GM18505 (cell line): ENCODE results near the gene FLT3.
"Not testable (repeated sequence)": the region's sequence is repeated elsewhere in the genome, so short reads cannot be mapped to it uniquely, and the experiment has no call there.

ENCODE experiments used
- ATAC-seq: cut with Tn5 transposase; IDR thresholded peaks from one replicate; pipeline ENCODE4 v1.9.1; 2021; ENCODE audit not compliant: unreplicated experiment
- POLR2A ChIP-seq: IDR thresholded peaks from 4 replicates; pipeline ENCODE4 v1.6.1; 2011; ENCODE audit warnings: borderline replicate concordance; ENCODE audit not compliant: insufficient read depth, insufficient read length; ENCODE audit errors: extremely low read depth

The FLT3 gene

GRCh38 chr13:28100150-28101121 lies at the start of gene FLT3:
FLT3 (minus strand) TSS chr13:28100576; CDS start chr13:28100510, 66 bp downstream.
- peak; percentile 80 for ATAC-seq
- no peak for TF ChIP-seq POLR2A

GRCh38 chr13:28147495-28147894 lies 47.1 kb upstream of the FLT3 start:
- ATAC-seq: no peak
- TF ChIP-seq POLR2A: no peak

- no peak for ATAC-seq
- no peak for TF ChIP-seq POLR2A
Measured at GRCh38 chr13:28145049-28145448, 44.7 kb upstream of the FLT3 start.

GRCh38 chr13:28141542-28141941 lies 41.2 kb upstream of the FLT3 start:
- not testable (repeated sequence) for ATAC-seq

DNA sequence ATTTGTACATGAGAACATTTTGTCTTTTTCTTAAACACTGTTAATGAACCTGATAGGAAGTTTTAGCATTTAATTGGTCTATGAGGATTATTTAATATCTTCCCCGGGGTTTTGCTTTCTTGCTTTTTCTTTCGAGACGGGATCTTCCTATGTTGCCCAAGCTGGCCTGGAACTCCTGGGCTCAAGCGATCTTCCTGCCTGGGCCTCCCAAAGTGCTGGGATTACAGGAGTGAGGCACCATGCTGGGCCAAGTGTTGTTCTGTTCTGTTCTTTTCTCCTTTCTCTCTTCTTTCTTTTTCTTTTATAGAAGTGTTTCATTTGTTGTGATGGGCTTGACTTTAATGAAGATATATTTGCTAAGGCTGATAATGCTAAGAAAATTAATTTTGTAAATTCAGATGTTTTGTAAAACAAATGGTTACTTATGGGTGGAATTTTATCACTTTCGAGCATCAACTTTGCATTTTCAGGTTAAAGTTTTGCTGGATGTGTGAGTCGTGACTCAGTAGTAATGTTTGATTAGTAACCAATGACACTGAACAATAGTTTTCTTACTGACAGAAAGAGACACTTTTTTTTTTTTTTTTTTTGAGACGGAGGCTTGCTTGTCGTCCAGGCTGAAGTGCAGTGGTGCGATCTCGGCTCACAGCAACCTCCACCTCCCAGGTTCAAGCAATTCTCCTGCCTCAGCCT lies 40.2 kb upstream of the FLT3 start:
- no peak for TF ChIP-seq POLR2A
- ATAC-seq: no peak

DNA sequence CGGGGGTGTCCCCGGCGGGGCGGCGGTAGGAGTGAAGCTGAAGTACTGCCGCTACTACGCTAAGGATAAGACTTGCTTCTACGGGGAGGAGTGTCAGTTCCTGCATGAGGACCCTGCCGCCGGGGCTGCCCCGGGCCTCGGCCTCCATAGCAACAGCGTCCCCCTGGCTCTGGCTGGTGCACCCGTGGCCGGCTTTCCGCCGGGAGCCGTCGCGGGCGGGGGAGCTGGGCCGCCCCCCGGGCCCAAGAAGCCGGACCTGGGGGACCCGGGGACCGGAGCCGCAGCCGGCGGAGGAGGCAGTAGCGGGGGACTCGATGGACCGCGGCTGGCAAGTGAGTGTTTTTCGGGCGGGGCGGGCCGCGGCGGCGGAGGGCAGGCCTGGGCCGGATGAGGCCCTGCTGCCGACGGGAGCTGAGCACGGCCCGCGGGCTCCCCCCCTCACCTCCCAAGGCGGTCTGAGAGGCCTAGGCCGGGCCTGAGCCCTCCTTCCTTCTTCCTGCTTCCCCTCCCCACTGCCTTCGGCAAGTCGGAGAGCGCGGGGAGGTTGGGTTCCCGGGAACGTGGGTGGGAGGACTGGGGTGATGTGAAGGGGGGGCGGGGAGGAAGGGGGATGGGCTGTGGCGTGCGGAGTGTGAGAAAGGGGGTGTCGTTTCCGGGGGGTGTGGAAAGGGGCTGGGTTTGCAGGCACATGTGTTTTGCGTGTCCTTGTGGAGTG lies 38.5 kb upstream of the FLT3 start:
- TF ChIP-seq POLR2A: peak; percentile 75
- ATAC-seq: peak; percentile 45

DNA sequence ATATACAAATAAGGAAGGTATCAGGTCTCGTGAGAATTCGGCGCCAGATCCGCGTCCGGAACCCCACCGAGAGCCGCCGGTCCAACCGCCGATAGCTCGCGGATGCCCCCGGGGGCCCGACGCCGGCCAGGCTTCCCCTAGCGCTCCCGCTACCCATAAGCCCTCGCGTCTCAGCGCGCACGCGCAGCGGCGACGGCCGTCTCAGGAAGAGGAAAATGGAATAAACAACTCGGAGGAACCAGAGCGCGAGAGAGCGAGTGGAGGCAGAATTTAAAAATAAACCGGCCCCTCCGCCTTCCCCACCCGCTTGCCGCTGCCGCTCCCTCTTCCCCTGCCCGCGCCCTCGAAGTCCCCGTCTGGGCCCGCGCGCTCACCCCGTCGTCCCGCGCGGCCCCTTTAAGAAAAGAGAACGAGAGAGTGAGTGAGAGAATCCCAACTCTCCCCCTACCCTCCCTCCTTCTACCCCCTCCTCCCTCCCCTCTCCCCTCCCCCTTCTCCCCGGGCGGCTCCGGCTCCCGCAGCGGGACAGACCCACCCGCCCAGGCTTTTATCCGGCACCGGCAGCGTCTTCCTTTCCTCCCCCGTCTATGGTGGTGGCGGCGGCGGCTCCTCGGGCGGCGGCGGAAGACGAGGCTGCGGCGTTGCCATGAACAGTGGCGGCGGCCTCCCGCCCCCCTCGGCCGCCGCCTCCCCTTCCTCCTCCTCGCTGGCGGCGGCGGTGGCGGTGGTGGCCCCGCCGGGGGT lies 37.8 kb upstream of the FLT3 start, which contains the start of gene PAN3:
PAN3 (plus strand) TSS at position 534 of the 744 bp plus-strand sequence; CDS start at position 647, 113 bp downstream.
- peak; percentile 94 for TF ChIP-seq POLR2A
- ATAC-seq: peak; percentile 53

GRCh38 chr13:28137596-28137995 lies 37.2 kb upstream of the FLT3 start:
- TF ChIP-seq POLR2A: no peak
- peak; percentile 3 for ATAC-seq

GRCh38 chr13:28136916-28137315 lies 36.5 kb upstream of the FLT3 start:
- ATAC-seq: no peak
- TF ChIP-seq POLR2A: no peak

- ATAC-seq: no peak
- TF ChIP-seq POLR2A: no peak
Measured at GRCh38 chr13:28131646-28132045, 31.3 kb upstream of the FLT3 start.

GRCh38 chr13:28129911-28130693 lies 29.7 kb upstream of the FLT3 start:
- no peak for ATAC-seq
- no peak for TF ChIP-seq POLR2A

GRCh38 chr13:28128926-28129325 lies 28.6 kb upstream of the FLT3 start:
- TF ChIP-seq POLR2A: no peak
- no peak for ATAC-seq
